Endothelial cell of umbilical vein (primary cell): ENCODE results near the gene PLCD3.

ENCODE experiments used
- EZH2 ChIP-seq: IDR thresholded peaks from 2 replicates; pipeline ENCODE4 v1.6.1; 2012; ENCODE audit warnings: borderline replicate concordance, low read depth, mild to moderate bottlenecking, moderate library complexity, low read length, inconsistent platforms; ENCODE audit not compliant: severe bottlenecking
- GATA2 ChIP-seq: IDR thresholded peaks from 2 replicates; pipeline ENCODE4 v1.7.0; 2011; ENCODE audit warnings: low read depth, mild to moderate bottlenecking, moderate library complexity, mixed read lengths, low read length; ENCODE audit not compliant: insufficient read length, insufficient read depth
- JUN ChIP-seq: IDR thresholded peaks from 2 replicates; pipeline ENCODE4 v1.6.1; 2011; ENCODE audit warnings: borderline replicate concordance, low read depth; ENCODE audit not compliant: insufficient read length, insufficient read depth
- POLR2A ChIP-seq: IDR thresholded peaks from 2 replicates; pipeline ENCODE4 v1.6.1; 2012; ENCODE audit warnings: low read depth, mild to moderate bottlenecking, control low read depth, low read length
- POLR2AphosphoS5 ChIP-seq: IDR thresholded peaks from 2 replicates; pipeline ENCODE4 v1.6.1; 2012; ENCODE audit warnings: low read depth, mild to moderate bottlenecking, control low read depth, low read length, moderate library complexity; ENCODE audit not compliant: insufficient read depth
- TF ChIP-seq, protein P1 (sequence below), 2 donors: IDR thresholded peaks; 1 replicate in 1 of 2; 2 replicates in 1 of 2; pipeline ENCODE4 v1.5.1; 2011; ENCODE audit warnings: low read length in 2 of 2, mild to moderate bottlenecking in 2 of 2, moderate library complexity in 2 of 2, control low read depth in 1 of 2, inconsistent platforms in 1 of 2, low read depth in 1 of 2; ENCODE audit not compliant: insufficient read depth in 1 of 2; ENCODE audit errors: extremely low read depth in 1 of 2
- TF ChIP-seq, protein P2 (sequence below): IDR thresholded peaks from 2 replicates; pipeline ENCODE4 v1.6.1; 2011; ENCODE audit not compliant: insufficient read depth, insufficient read length

DNA sequence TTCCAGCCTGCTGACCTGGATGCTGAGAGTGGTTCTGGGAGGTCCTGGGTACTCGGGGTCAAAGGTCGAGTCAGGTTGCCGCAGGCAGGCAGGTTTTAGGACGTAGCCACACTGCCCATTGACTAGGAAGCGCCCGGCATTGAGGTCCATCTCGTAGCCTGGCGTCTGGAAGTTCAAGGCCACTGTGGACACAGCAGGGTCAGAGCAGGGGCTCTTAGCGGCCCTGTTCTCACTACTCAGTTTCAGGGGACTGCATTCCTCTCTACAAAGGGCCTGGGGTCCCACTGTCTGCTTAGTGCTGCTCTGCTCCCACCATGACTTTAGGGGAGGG lies 18.9 kb downstream of the PLCD3 start:
- TF ChIP-seq, protein P1, sequence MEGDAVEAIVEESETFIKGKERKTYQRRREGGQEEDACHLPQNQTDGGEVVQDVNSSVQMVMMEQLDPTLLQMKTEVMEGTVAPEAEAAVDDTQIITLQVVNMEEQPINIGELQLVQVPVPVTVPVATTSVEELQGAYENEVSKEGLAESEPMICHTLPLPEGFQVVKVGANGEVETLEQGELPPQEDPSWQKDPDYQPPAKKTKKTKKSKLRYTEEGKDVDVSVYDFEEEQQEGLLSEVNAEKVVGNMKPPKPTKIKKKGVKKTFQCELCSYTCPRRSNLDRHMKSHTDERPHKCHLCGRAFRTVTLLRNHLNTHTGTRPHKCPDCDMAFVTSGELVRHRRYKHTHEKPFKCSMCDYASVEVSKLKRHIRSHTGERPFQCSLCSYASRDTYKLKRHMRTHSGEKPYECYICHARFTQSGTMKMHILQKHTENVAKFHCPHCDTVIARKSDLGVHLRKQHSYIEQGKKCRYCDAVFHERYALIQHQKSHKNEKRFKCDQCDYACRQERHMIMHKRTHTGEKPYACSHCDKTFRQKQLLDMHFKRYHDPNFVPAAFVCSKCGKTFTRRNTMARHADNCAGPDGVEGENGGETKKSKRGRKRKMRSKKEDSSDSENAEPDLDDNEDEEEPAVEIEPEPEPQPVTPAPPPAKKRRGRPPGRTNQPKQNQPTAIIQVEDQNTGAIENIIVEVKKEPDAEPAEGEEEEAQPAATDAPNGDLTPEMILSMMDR (IDR thresholded peaks at IDR 0.05; ENCODE audit: extremely low read depth in 1 of 2, insufficient read depth in 1 of 2, low read depth in 1 of 2, low read length in 2 of 2): no peak
- TF ChIP-seq POLR2A (no peak), JUN (no peak), GATA2 (no peak), EZH2 (no peak), POLR2AphosphoS5 (no peak)
- TF ChIP-seq, protein P2, sequence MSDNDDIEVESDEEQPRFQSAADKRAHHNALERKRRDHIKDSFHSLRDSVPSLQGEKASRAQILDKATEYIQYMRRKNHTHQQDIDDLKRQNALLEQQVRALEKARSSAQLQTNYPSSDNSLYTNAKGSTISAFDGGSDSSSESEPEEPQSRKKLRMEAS: no peak
